HG03139 (cell line): ENCODE data around the gene PCSK2.

Experiments used
- ATAC-seq: cut with Tn5 transposase; IDR thresholded peaks from one replicate; pipeline ENCODE4 v1.9.1; 2021; ENCODE audit not compliant: unreplicated experiment

The PCSK2 gene

GRCh38 chr20:17470973-17471372 lies 244.1 kb downstream of the PCSK2 start:
- ATAC-seq = no peak

GRCh38 chr20:17471606-17472187 lies 244.9 kb downstream of the PCSK2 start:
- no peak for ATAC-seq

GRCh38 chr20:17473659-17474058 lies 246.8 kb downstream of the PCSK2 start:
- ATAC-seq = no peak

DNA sequence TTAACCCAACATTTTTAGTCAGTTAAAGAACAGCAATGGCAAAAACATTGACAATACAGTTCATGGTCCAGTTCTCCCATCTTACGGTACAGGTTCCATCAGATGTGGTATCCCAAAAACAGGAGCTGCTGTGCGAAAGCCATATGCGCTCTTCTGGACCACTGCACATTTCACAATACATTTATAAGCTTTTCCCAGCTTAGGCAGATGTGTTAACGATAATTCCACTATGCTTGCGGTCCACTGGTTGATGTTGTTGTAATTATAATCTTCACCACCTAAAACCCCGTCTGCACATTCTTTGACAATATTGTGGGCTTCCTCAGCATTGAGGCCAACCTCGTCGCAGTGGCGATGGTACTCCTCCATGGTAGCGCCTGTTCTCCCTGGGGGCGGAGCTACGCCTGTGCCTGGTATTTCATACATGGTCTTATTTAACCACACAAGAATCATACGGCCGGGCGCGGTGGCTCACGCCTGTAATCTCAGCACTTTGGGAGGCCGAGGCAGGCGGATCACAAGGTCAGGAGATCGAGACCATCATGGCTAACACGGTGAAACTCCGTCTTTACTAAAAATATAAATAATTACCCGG lies 252.3 kb downstream of the PCSK2 start:
- ATAC-seq = no peak

DNA sequence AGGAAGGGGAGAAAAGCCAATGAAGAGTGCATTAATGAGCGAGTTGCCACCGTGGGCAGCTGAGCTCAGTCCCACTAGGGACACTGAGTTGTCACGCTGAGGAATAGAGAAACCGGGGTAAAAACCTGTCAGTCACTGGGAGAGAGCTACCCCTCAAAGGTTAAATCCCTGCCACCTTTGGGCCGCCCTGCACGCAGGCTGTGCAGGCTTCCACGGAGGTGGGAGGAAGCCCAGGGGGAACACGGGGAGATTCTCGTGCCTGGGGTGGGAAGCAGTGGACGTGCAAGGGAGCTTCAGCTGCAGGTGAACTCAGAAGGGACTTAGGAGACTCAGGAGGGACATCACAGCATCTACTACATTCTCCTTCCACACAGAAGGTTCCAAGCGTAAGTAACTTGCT lies 253.9 kb downstream of the PCSK2 start:
- ATAC-seq = no peak

DNA sequence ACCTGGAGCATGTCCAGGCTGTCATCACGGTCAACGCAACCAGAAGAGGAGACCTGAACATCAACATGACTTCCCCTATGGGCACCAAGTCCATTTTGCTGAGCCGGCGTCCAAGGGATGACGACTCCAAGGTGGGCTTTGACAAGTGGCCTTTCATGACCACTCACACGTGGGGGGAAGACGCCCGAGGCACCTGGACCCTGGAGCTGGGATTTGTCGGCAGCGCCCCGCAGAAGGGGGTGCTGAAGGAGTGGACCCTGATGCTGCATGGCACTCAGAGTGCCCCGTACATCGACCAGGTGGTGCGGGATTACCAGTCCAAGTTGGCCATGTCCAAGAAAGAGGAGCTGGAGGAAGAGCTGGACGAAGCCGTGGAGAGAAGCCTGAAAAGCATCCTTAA lies 254.8 kb downstream of the PCSK2 start:
- no peak for ATAC-seq

GRCh38 chr20:17482536-17482935 lies 255.7 kb downstream of the PCSK2 start:
- ATAC-seq = no peak

DNA sequence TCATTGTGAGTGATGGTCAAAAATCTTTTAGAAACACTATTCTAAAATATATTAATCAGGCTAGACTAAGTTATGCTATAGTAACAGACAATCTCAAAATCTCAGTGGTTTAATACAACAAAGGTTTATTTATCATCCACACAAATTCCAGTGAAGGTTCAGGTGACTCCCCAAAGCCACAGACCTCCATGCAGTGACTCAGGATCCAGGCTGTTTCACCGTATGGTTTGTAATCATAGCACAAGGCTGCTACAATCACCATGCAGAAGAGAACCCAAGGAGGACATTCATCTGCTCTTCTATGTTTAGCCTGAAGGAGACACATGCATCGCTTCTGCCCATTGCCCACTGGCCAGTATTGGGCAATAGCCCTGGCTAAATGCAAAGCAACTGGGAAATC lies 258.2 kb downstream of the PCSK2 start:
- ATAC-seq = no peak

DNA sequence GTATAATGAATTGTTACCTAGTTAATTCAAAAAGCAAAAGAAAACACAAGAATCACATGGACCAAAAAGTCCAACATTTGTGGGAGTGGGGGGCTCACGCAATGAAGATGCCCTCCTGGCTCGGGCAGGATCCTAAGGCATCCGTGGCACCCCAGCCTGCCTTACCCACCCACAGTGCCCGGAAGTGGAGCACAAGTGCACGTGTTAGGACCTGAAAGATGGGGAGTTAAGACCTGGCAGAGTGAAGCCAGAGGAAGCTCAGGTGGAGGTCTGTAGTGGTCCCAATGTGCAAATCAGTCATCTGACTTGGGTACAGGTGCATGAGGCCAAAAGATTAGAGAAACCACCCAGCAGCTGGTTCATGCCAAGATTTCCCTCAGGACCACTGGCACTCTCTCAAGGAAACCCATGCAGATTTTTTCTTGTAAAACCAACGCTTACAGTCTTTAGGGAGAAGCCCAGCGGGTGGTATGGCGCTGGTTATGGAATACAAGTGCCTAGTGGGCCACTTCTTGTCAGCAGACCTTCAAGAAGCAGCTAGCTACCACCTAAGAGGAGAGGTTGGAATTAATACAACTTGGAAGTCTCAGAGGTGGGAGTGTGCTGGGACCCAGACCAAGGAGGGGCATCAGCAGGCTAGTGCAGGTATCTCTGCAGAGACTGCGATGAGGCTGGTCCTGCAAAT lies 262.2 kb downstream of the PCSK2 start:
- no peak for ATAC-seq

DNA sequence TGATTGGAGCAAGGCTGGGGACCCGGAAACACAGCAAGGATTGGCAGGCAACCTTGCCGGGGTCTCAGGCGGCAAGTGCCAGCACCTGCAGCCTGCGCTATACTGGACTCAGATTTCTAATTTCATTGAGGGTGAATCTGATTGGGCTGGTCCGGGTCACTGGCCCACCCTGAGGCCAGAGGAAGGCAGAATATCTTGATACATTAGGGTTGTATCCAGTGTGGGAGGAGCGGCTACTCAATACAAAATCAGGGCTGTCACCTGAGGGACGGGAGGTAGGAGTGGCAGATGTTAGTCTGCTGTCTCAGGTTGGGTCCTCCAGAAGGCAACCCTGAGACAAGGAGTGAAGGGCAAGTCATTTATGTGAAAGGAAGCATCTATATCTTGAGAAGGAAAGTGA lies 263.7 kb downstream of the PCSK2 start:
- no peak for ATAC-seq

GRCh38 chr20:17491041-17491440 lies 264.2 kb downstream of the PCSK2 start:
- no peak for ATAC-seq

DNA sequence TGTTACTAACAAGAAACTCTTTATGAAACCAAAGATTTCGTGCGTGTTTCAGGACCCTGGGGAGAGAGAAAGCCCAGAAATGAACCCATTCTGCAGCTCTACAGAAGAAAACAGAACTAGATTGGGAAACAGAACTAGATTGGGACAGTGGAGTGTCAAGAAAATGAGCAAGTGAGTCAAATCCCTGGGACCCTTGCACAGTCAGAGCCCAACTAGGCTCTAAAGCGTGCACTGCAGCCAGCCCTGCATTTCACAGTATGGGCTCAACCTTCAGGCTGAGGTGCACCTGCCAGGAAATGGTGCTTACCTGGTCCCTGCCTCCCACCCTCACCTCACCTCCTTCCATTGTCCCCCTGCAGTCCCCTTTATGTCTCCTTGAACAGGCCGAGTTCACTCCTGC lies 264.6 kb downstream of the PCSK2 start:
- ATAC-seq = no peak

GRCh38 chr20:17493173-17493572 lies 266.3 kb downstream of the PCSK2 start:
- ATAC-seq = no peak

DNA sequence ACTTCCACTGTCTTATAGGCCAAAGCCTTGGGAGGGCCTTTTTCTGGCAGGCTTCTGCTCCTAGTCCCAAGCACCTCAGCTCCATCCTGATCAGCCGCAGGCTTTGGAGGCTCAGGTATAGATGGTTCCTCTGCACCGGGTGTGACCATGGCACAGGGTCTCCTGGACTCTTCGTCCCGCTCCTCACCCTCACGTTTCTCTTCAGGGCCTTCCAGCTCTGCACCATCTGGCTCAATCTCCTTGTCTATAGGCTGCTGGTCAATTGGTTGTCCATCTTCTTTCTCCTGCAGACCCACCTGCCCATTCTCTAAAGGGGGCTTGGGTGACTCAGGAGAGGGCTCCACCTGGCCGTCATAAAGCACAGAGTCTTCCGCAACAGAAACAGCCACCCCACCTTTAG lies 267.4 kb downstream of the PCSK2 start:
- ATAC-seq = no peak

DNA sequence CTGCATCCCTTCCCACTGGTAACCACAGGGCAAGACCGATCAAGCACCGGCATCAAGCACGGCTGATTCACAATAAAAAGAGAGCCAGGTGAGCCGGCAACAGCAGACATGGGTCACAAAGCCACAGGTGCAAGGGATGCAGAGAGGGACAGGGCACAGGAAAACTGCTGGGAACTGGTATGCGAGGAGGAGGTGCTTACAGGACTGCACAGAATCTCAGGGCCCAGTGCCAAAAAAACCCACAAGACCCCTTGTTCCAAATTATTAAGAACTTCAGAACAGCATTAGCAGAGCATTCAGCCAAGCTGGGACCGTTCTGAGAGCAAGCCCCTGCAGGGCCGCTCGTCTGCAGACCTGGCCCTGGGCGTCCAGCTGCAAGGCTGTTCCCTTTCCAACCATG lies 269.0 kb downstream of the PCSK2 start:
- no peak for ATAC-seq

- no peak for ATAC-seq
Measured at GRCh38 chr20:17497821-17498580, 271.2 kb downstream of the PCSK2 start.

DNA sequence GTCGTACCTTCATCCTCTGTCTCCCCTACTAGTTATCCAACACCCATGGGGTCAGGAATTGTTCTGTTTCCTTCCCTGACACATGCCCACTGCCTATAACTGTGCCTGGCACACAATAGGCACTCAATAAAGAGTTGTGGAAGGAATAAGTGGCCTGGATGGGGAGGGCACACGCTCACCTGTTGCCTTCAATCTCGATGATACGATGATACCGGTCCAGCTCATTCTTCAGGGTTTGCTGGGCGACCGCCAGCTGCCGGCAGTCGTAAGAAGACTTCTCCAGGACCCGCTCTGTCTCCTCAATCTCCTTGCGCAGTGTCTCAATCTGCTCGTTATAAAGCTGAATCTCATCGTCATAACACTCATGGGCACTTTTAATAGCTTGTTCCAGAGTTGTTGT lies 271.8 kb downstream of the PCSK2 start:
- ATAC-seq = no peak

- ATAC-seq = no peak
Measured at GRCh38 chr20:17499041-17499440, 272.2 kb downstream of the PCSK2 start.

DNA sequence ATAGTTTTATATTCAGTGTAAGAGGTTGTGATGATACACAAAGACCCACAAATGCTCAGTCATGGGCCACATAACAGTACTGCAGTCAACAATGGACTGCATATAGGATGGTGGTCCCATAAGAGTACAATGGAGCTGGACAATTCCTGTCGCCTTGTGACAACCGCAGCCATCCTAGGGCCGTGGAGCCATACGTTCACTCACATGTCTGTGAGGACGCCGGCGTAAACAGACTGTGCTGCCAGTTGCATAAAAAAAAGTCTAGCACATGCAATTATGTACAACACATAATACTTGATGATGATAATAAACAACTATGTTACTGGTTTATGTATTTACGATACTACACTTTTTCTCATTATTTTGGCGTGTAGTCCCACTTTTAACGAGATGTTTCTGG lies 273.4 kb downstream of the PCSK2 start:
- ATAC-seq = no peak

DNA sequence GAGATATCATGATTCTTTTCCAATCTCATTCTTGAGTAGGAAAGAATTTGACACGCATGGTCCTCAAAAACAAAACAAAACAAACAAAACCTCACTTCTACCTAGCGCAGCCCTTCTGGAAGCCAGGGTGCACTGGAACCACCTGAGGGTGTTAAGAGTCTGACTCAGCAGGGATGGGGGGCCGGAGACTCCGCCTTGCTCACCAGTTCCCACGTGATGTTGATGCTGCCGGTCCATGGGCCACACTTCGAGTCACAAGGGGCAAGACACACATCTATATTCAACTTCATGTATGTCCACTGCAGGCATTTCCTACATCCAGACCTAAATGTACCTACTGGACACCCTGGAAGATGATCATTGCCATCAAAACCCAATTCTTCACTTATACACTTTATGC lies 274.0 kb downstream of the PCSK2 start:
- ATAC-seq = no peak

GRCh38 chr20:17501701-17502100 lies 274.9 kb downstream of the PCSK2 start:
- no peak for ATAC-seq

- ATAC-seq = no peak
Measured at GRCh38 chr20:17502105-17502504, 275.3 kb downstream of the PCSK2 start.
